Measurements from ENCODE around the gene NLRP14.

NLRP14 gene, protein sequence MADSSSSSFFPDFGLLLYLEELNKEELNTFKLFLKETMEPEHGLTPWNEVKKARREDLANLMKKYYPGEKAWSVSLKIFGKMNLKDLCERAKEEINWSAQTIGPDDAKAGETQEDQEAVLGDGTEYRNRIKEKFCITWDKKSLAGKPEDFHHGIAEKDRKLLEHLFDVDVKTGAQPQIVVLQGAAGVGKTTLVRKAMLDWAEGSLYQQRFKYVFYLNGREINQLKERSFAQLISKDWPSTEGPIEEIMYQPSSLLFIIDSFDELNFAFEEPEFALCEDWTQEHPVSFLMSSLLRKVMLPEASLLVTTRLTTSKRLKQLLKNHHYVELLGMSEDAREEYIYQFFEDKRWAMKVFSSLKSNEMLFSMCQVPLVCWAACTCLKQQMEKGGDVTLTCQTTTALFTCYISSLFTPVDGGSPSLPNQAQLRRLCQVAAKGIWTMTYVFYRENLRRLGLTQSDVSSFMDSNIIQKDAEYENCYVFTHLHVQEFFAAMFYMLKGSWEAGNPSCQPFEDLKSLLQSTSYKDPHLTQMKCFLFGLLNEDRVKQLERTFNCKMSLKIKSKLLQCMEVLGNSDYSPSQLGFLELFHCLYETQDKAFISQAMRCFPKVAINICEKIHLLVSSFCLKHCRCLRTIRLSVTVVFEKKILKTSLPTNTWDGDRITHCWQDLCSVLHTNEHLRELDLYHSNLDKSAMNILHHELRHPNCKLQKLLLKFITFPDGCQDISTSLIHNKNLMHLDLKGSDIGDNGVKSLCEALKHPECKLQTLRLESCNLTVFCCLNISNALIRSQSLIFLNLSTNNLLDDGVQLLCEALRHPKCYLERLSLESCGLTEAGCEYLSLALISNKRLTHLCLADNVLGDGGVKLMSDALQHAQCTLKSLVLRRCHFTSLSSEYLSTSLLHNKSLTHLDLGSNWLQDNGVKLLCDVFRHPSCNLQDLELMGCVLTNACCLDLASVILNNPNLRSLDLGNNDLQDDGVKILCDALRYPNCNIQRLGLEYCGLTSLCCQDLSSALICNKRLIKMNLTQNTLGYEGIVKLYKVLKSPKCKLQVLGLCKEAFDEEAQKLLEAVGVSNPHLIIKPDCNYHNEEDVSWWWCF

DNA sequence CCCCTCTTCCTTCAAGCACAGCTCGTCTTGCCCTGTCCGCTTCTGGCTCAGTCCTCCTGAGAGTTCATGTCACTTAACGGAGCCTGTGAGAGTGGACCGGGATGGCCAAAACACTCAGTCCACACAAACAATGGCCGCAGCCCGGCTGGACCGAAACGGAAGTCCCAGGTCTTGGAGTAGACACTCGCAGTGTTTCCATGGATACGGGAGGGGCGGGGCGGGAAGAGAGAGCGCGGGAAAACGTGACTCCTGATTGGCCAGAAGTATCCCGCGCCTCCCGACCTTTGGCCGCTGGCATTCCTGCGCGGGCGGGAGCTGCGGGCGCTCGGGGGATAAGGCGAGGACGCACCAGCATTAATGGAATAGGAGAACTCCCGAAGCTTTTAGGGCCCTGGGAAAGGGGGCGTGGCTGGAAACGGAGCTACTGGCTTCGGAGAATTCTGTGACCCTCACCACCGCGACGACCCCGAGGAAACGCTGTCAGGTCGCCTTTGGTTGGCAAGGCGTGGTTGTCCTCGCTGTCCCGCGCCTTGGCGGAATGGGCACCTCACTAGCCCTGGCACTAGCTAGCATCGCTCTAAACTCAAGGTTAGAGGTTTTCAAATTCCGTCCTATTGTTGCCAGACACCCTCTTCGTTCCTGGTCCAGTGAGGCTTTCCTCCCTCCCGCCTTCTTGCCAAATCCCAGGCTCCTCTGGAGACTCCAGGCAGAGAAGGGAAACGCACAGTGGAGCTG, at the start of gene NLRP14, which contains the start of gene ZNF214:
Gene NLRP14 (plus strand): TSS at position 297 of the 735 bp plus-strand sequence. CDS start 18,108 bp downstream, outside the sequence.
Gene ZNF214 (minus strand): TSS at position 164 of the 735 bp plus-strand sequence. CDS start 17,511 bp downstream, outside the sequence.
- no peak for DNase-seq (ENCODE audit: low read depth)

DNA sequence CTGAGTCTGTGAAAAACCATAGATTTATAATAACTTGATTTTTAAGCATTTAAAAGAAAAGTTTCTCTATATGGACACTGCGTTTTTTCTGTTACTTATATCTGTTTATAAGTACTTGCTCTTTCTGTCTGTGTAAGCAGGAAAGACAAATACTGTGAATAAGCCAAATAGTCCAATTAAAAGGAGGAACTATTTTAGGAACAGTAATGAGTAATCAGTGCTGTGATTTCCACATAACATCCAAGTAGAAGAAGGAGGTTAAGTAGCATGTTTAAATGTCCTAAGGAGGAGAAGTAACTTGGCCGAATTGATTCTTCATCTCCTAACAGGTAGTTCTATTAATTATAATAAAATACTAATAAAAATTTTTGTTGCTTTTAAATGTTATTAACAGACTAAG, 40.9 kb upstream of the NLRP14 start:
- no peak for DNase-seq (ENCODE audit: low read depth)

- DNase-seq (ENCODE audit: low read depth) = no peak
These were observed 33.8 kb upstream of the NLRP14 start for GRCh38 chr11:6986487-6986886.

- no peak for DNase-seq (ENCODE audit: low read depth)
These were observed 31.8 kb upstream of the NLRP14 start for GRCh38 chr11:6988506-6988905.

- DNase-seq (ENCODE audit: low read depth) = no peak
These were observed 29.1 kb upstream of the NLRP14 start for GRCh38 chr11:6991227-6991626.

- DNase-seq (ENCODE audit: low read depth) = no peak
These were observed 28.3 kb upstream of the NLRP14 start for GRCh38 chr11:6992026-6992425.

DNA sequence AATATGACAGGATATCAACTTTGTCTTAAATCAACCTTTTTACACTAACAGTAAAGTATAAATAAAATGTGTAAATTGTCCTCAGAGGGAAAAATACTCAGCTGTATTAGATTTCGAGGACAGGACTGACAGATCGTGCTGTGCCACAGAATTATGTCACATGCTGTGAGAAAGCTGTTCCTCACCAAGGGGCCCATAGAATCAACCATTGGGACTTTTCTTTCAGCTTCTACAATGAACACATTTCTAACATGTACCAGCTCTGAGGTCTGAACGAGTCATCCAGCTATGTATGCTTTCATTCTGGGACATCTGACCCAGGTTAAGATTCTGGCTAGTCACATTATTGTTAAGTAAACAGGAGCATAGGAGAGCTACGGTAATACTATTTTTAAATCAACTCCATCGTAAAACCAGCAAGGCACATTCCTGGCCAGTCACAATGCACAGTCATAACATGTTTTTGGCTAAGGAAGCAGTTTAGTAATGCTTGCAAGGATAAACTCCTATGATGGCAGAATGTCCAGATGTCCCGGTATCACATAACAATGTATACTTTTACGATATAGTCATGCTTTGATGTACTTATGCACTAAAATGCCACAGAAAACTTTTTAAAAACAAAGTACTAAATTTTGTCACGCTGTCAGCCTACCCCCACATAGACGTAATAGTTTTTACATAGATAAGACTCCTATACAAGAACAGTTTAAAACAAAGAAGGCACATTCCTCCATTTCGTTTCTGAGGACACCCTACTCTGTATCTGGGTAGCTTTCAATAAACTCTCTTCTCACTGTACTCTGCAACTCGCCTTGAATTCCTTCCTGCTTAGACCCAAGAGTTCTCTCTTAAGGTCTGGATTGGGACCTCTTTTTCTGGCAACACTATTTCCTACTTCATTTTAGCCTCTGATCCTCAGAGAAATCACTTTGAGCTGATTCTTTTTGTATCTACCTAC, 27.5 kb upstream of the NLRP14 start:
- no peak for DNase-seq (ENCODE audit: low read depth)

GRCh38 chr11:6995703-6996102, 24.6 kb upstream of the NLRP14 start:
- no peak for DNase-seq (ENCODE audit: low read depth)

- DNase-seq (ENCODE audit: low read depth) = no peak
These were observed 15.8 kb upstream of the NLRP14 start for GRCh38 chr11:7004482-7004881.

- no peak for DNase-seq (ENCODE audit: low read depth)
These were observed 6.2 kb upstream of the NLRP14 start for GRCh38 chr11:7014118-7014517.

DNA sequence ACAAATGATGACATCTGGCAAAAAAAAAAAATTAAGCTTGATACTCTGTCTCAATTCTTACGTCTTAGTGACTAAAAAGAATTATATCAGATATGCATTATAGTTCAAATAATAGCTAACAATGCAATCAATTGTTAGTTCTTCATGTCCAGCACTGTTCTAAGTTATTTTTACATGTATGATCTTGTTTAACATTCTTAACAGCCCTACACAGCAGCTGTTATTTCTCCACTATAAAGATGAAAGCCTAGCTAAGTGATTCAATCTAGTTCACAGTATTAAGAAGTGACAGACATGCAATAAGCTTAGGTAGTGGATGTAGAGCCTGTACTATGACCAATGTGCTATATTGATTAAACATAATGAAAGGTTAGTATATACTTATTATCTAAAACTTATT, 4.3 kb upstream of the NLRP14 start:
- no peak for DNase-seq (ENCODE audit: low read depth)

DNA sequence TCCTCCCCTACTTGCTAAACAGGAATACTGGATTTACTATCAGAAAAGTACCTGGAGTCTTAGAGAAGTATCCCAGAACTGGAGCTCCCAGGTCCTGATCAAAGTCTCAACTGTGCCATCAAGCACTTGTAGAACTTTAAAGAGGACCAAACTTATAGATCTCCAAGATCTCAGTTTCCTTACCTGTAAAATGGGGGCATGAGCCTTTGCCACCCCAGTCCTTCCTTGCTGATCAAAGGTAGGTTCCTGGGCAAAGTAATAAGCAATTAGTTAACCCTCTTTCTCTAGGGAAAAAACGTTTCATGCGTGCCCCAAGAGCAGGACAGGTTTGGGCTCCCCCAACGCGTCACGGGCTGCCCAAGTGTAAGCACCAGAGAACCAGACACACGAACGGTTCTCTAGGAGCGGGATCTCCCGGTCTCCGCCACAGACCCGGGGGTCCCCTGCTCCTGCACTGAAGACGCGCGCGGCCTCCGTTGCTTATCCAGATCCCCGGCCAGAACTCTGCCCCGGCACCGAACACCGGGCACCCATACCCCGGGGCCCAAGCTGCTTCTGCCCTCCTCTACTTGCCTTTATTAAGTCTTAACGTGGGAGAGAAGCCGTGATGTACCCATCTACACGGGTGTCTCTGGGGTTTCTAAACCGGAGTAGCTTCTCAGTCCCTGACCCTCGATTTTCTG, 638 bp upstream of the NLRP14 start:
- no peak for DNase-seq (ENCODE audit: low read depth)

- DNase-seq (ENCODE audit: low read depth) = no peak
These were observed 1.0 kb downstream of the NLRP14 start for GRCh38 chr11:7021318-7021717.

DNA sequence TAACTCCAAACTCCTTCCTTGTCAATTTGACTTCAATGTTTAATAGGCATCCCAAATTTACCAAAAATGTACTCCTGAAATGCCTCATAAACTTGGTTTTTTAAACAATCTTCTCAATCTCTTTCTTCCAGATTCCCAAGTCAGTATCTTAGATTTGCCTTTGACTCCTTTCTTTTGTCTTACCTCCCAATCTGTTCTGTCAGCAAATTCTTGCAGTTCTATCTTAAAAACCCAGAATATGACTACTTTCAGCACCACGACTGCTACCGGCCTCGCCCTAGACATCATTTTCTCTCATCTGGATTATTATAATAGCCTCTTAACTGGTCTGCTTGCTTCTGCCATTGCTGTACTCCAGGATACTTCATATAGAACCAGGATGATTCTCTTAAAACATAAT, 7.9 kb downstream of the NLRP14 start:
- DNase-seq (ENCODE audit: low read depth) = no peak

GRCh38 chr11:7030836-7031235, 10.6 kb downstream of the NLRP14 start:
- DNase-seq (ENCODE audit: low read depth) = no peak

DNA sequence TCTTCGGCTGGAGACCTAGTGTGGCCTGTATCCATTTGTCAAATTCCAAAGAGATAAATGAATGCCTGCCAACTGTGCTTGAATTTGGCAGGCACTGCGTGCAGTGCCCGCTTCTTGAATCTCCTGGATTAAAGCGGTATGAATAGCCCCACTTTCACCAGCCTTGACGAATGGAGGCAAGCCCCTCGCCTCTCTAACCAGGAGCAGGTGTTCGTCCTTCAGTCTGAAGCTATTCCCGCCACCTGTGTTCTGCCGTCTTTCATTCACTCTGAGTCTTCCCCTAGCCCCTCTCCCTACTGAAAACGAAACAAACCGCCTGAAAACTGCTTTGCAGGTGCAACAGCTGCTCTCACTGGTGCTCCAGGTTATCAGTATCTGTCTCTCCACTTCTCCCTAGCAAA, 11.2 kb downstream of the NLRP14 start:
- DNase-seq (ENCODE audit: low read depth) = no peak

DNA sequence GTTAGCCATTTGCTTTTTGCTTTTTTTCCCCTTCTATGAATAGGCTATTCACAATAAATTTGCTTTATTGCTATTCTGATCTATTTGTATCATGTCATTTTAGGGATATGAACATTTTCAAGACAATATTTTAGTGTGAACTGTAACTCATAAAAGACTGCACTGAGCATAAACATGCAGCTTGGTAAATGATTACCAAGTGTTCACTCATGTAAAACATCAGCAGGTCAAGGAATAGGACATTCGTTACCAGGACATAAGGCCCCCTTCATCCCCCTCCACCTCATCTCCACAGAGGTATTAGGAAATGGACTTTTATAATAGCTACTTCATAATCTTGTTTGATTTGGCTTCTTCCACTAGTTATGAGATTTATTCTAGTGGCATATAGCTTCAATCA, 12.4 kb downstream of the NLRP14 start:
- no peak for DNase-seq (ENCODE audit: low read depth)

DNA sequence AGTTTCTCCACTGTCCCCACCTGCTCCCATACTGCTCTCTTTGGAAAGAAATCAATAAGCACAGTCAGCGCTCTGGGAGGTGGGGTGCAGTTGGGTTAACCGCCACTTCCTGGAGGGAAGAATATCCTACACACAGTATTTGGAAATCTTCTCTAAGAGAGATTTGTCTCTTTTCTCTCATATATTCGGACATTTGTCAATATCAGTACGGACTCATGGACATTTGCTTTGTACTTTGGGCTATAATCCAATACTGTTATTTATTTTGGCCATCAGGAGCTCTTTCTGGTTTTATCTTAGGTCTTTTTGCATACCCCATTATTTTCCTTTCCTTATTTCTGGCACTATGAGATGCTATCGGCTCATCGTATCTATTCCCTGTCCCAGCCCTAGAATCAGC, 13.7 kb downstream of the NLRP14 start:
- no peak for DNase-seq (ENCODE audit: low read depth)

DNA sequence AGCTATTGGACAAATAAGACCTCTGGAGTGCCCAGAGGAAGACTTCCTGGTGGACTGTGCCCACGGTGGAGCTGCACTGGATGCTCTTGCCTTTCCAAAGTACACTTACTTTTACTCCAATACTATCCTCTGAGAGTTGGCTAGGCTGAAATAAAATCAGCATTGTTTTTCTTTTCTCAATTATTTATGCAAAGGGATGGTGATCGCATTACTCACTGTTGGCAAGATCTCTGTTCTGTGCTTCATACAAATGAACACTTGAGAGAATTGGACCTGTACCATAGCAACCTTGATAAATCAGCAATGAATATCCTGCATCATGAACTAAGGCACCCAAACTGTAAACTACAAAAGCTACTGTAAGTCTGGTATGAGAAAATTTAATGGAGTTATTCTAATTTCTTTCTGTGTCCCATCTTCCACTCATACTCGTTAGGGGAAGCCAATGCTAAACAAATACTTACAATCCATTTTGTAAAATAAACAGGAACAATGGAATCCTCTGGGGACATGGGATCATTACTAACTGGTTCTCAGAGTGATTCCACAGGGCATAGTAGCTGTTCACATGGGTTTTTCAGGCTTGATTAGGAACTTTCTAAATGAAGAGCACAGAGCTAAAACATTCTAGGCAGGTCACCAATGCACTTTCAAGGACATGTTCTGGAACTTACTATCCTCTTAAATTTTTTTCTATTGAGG, 26.3 kb downstream of the NLRP14 start:
- DNase-seq (ENCODE audit: low read depth) = no peak

Data from CMK (cell line).